Loucy (cell line): ENCODE data around the gene CUX1.

Experiments used
- H2AFZ ChIP-seq: fragments of 200-600 bp; sonication (generic); 2 replicates; pipeline ENCODE4 v1.6.0; 2016; ENCODE audit warnings: antibody characterized with exemption, mild to moderate bottlenecking, low read length, moderate library complexity
- H3F3A ChIP-seq: fragments of 200-600 bp; 2 replicates; pipeline ENCODE4 v1.6.0; 2016; ENCODE audit warnings: antibody characterized with exemption, low read depth, mild to moderate bottlenecking
- H3K27me3 ChIP-seq: fragments of 200-600 bp; sonication (generic); 2 replicates; pipeline ENCODE4 v1.6.1; 2014; ENCODE audit warnings: low read length, mild to moderate bottlenecking; ENCODE audit not compliant: insufficient read depth, poor library complexity, severe bottlenecking
- H3K36me3 ChIP-seq: fragments of 200-600 bp; sonication (generic); 2 replicates; pipeline ENCODE4 v1.6.1; 2016; ENCODE audit warnings: low read length; ENCODE audit not compliant: insufficient read depth
- H3K4me1 ChIP-seq: fragments of 200-600 bp; sonication (generic); 2 replicates; pipeline ENCODE4 v1.5.1; 2014; ENCODE audit warnings: low read length, mild to moderate bottlenecking; ENCODE audit not compliant: insufficient read depth, poor library complexity, severe bottlenecking
- H3K4me2 ChIP-seq: fragments of 200-600 bp; sonication (generic); 2 replicates; pipeline ENCODE4 v1.6.0; 2014; ENCODE audit warnings: antibody characterized with exemption, low read length, low read depth, mild to moderate bottlenecking; ENCODE audit not compliant: poor library complexity, severe bottlenecking
- H3K4me3 ChIP-seq: fragments of 200-600 bp; sonication (generic); 2 replicates; pipeline ENCODE4 v1.5.1; 2014; ENCODE audit warnings: low read length, mild to moderate bottlenecking, mixed read lengths; ENCODE audit not compliant: poor library complexity, severe bottlenecking
- H3K79me2 ChIP-seq: fragments of 200-600 bp; sonication (generic); 2 replicates; pipeline ENCODE4 v1.6.1; 2014; ENCODE audit warnings: low read length; ENCODE audit not compliant: insufficient read depth
- H3K9ac ChIP-seq: fragments of 200-600 bp; sonication (generic); 2 replicates; pipeline ENCODE4 v1.6.0; 2014; ENCODE audit warnings: mild to moderate bottlenecking, low read depth, low read length, moderate library complexity; ENCODE audit not compliant: poor library complexity, severe bottlenecking
- H3K9me2 ChIP-seq: fragments of 200-600 bp; sonication (generic); replicated peaks from 2 replicates; pipeline ENCODE4 v1.6.1; 2016; ENCODE audit warnings: low read depth, low read length, mixed read lengths
- H3K9me3 ChIP-seq: fragments of 200-600 bp; sonication (generic); 2 replicates; pipeline ENCODE4 v1.6.1; 2014; ENCODE audit warnings: mild to moderate bottlenecking, antibody characterized with exemption, low read length, low read depth; ENCODE audit not compliant: insufficient read depth
- H4K20me1 ChIP-seq: fragments of 200-600 bp; sonication (generic); 2 replicates; pipeline ENCODE4 v1.6.0; 2014; ENCODE audit warnings: antibody characterized with exemption, low read length, mild to moderate bottlenecking; ENCODE audit not compliant: insufficient read depth, poor library complexity, severe bottlenecking
- EZH2phosphoT487 ChIP-seq: fragments of 200-600 bp; IDR thresholded peaks from 2 replicates; pipeline ENCODE4 v1.6.1; 2018; ENCODE audit warnings: antibody characterized with exemption, mild to moderate bottlenecking, moderate library complexity, borderline replicate concordance
- TF ChIP-seq, protein P1 (sequence below): fragments of 200-600 bp; sonication (generic); conservative IDR thresholded peaks from 2 replicates; pipeline ENCODE4 v1.5.1; 2014; ENCODE audit warnings: mild to moderate bottlenecking, antibody characterized with exemption, low read length

CUX1 gene

DNA sequence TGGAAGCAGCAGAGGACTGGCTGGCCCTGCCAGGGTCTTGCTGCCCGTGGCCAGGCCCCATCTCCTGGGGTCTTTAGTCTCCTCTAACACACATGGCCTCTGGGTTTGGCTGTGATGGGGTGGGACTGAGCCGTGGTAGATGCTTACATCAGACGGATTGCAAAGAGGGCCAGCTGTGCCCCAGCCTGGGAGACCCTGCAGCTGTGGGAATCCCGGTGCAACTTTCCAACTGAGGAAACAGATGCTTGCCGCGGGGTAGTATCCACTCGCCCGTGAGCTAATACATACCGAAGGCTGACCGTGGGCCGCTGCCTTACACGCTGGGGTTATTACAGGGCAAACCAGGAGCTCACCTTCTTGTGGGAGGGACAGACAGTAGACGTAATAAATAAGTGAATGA, 445.1 kb downstream of the CUX1 start:
- Histone ChIP-seq H3K4me2 (no peak overlapping the region), H3K4me3 (no peak overlapping the region), H3K9me3 (no peaks in the 10 kb centered on the region), H3K4me1 (no peaks in the 10 kb centered on the region), H4K20me1 (no peaks in the 10 kb centered on the region), H3K9me2 (no peaks in the 10 kb centered on the region), H3F3A (no peaks in the 10 kb centered on the region), H3K27me3 (no peaks in the 10 kb centered on the region), H3K79me2 (no peaks in the 10 kb centered on the region), H2AFZ (no peak overlapping the region), H3K9ac (no peak overlapping the region), H3K36me3 (no peaks in the 10 kb centered on the region)
- TF ChIP-seq, protein P1, sequence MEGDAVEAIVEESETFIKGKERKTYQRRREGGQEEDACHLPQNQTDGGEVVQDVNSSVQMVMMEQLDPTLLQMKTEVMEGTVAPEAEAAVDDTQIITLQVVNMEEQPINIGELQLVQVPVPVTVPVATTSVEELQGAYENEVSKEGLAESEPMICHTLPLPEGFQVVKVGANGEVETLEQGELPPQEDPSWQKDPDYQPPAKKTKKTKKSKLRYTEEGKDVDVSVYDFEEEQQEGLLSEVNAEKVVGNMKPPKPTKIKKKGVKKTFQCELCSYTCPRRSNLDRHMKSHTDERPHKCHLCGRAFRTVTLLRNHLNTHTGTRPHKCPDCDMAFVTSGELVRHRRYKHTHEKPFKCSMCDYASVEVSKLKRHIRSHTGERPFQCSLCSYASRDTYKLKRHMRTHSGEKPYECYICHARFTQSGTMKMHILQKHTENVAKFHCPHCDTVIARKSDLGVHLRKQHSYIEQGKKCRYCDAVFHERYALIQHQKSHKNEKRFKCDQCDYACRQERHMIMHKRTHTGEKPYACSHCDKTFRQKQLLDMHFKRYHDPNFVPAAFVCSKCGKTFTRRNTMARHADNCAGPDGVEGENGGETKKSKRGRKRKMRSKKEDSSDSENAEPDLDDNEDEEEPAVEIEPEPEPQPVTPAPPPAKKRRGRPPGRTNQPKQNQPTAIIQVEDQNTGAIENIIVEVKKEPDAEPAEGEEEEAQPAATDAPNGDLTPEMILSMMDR, result no peak
- no peak for TF ChIP-seq EZH2phosphoT487

DNA sequence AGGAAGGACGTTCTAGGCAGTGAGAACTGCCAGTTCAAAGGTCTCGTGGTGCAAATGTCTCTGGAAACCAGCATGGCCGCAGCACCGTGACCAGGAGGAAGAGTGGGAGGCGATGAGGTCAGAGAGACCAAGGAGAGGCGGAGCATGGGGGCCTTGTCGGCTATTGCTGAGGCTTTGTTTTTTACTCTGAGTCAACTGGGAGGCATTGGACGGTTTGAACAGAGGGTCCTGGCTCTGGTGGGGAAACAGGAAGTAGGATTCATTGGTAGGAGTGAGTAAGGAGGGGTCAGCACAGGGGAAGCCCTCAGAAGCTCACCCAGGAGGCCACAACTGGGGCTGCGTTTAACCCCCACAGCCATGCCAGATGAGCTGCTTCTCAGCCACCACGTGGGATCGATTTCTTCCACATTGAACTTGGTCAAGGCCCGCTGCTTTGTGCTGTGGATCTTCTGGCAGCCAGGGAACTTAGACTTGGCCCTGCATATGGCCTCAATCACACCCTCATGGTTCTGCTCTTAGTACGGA, 447.0 kb downstream of the CUX1 start:
- Histone ChIP-seq H3K9me2 (no peaks in the 10 kb centered on the region), H3K9me3 (no peaks in the 10 kb centered on the region), H2AFZ (no peak overlapping the region), H3K79me2 (no peaks in the 10 kb centered on the region), H3K4me1 (no peaks in the 10 kb centered on the region), H3K9ac (no peak overlapping the region), H3K27me3 (no peaks in the 10 kb centered on the region), H4K20me1 (no peaks in the 10 kb centered on the region), H3K4me2 (no peak overlapping the region), H3K4me3 (no peak overlapping the region), H3F3A (no peaks in the 10 kb centered on the region), H3K36me3 (no peaks in the 10 kb centered on the region)
- TF ChIP-seq, protein P1, result no peak
- no peak for TF ChIP-seq EZH2phosphoT487

DNA sequence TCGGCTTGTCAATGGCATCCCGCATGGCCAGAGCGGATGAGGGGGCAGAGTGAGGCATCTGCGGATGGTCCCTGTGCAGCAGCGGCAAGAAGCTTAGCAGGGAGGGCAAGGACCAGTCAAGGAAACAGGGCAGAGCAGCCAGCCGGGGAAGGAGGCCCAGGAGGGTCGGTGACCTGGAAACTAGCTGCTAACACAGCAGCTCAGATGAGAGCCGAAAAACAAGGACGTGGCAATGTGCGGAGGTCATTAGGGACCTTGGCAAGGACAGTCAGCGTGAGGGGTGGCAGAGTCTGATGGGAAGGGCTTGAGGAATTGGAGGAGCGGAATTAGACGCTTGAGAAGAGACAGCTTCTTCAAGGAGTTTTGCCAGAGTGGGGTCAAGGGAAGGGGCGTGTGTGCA, 449.1 kb downstream of the CUX1 start:
- H3K4me3 ChIP-seq, result no peak overlapping the region
- H2AFZ ChIP-seq, result no peak overlapping the region
- H3K9me2 ChIP-seq, result no peaks in the 10 kb centered on the region
- H3K27me3 ChIP-seq, result no peaks in the 10 kb centered on the region
- H3K9me3 ChIP-seq, result no peaks in the 10 kb centered on the region
- H3K36me3 ChIP-seq, result no peaks in the 10 kb centered on the region
- H3K4me2 ChIP-seq, result no peak overlapping the region
- no peak for TF ChIP-seq EZH2phosphoT487
- TF ChIP-seq, protein P1, result no peak
- no peaks in the 10 kb centered on the region for H4K20me1 ChIP-seq
- no peaks in the 10 kb centered on the region for H3F3A ChIP-seq
- H3K79me2 ChIP-seq, result no peaks in the 10 kb centered on the region
- H3K9ac ChIP-seq, result no peak overlapping the region
- no peaks in the 10 kb centered on the region for H3K4me1 ChIP-seq
